Subcutaneous adipose tissue (tissue), 4 donors: ENCODE results near the gene TRIB2. TPM values are rescaled to one million over a fixed set of nuclear protein-coding genes. Genes with fewer than 3 reads are reported as not detected.

Source experiments
- CTCF ChIP-seq: fragments of 450-650 bp; IDR thresholded peaks from one replicate; pipeline ENCODE4 v1.5.1; 2016; ENCODE audit warnings: low read depth, mild to moderate bottlenecking, control low read depth, antibody characterized with exemption, moderate library complexity
- total RNA-seq, 4 donors: library from RNA; depleted of rRNA; stranded (reverse); fragments of >200 nt; gene quantifications; one replicate each; pipeline ENCODE4 v1.1.0, GENCODE V29; 2016

Gene TRIB2
- total RNA-seq, 4 donors from 2014 or later = 17.3 to 94.9 (median 26.2) TPM

- no peak for TF ChIP-seq CTCF
These were observed 6.4 kb upstream of the TRIB2 start for GRCh38 chr2:12710301-12710700.

- no peak for TF ChIP-seq CTCF
These were observed 5.4 kb upstream of the TRIB2 start for GRCh38 chr2:12711339-12711738.

GRCh38 chr2:12712881-12713280 lies 3.9 kb upstream of the TRIB2 start:
- no peak for TF ChIP-seq CTCF

GRCh38 chr2:12714391-12715221 lies 2.1 kb upstream of the TRIB2 start:
- TF ChIP-seq CTCF = no peak

GRCh38 chr2:12715258-12716031 lies 1.3 kb upstream of the TRIB2 start:
- no peak for TF ChIP-seq CTCF

- no peak for TF ChIP-seq CTCF
These were observed 779 bp upstream of the TRIB2 start for GRCh38 chr2:12716032-12716281.

- no peak for TF ChIP-seq CTCF
These were observed 667 bp downstream of the TRIB2 start for GRCh38 chr2:12717191-12718014.
